HG03060 (cell line): Measurements from ENCODE around the gene PTPN7.
"Not testable (repeated sequence)": the region's sequence is repeated elsewhere in the genome, so short reads cannot be mapped to it uniquely, and the experiment has no call there.

ENCODE experiments used
- ATAC-seq: cut with Tn5 transposase; IDR thresholded peaks from one replicate; pipeline ENCODE4 v1.9.1; 2021; ENCODE audit warnings: low read depth, moderate number of reproducible peaks; ENCODE audit not compliant: unreplicated experiment

Gene PTPN7

GRCh38 chr1:202189918-202190715, 29.7 kb upstream of the PTPN7 start:
- no peak for ATAC-seq

- ATAC-seq, result no peak
Measured at GRCh38 chr1:202189001-202189790, 28.8 kb upstream of the PTPN7 start.

- no peak for ATAC-seq
Measured at GRCh38 chr1:202187697-202188407, 27.4 kb upstream of the PTPN7 start.

- ATAC-seq, result no peak
Measured at GRCh38 chr1:202187041-202187671, 26.8 kb upstream of the PTPN7 start.

GRCh38 chr1:202186327-202186726, 25.9 kb upstream of the PTPN7 start:
- ATAC-seq, result no peak

- ATAC-seq, result no peak
Measured at GRCh38 chr1:202184750-202185460, 24.5 kb upstream of the PTPN7 start.

GRCh38 chr1:202182040-202182877, 21.9 kb upstream of the PTPN7 start:
- ATAC-seq, result no peak

- no peak for ATAC-seq
Measured at GRCh38 chr1:202181586-202181985, 21.2 kb upstream of the PTPN7 start.

GRCh38 chr1:202180751-202181139, 20.3 kb upstream of the PTPN7 start:
- ATAC-seq, result not testable (repeated sequence)

- ATAC-seq, result no peak
Measured at GRCh38 chr1:202179828-202180750, 19.7 kb upstream of the PTPN7 start.

GRCh38 chr1:202176949-202177927, 16.8 kb upstream of the PTPN7 start:
- no peak for ATAC-seq

GRCh38 chr1:202173993-202174392, 13.6 kb upstream of the PTPN7 start:
- no peak for ATAC-seq

GRCh38 chr1:202172015-202172355, 11.6 kb upstream of the PTPN7 start:
- no peak for ATAC-seq

- no peak for ATAC-seq
Measured at GRCh38 chr1:202171292-202172014, 11.1 kb upstream of the PTPN7 start.

GRCh38 chr1:202170726-202171125, 10.3 kb upstream of the PTPN7 start:
- no peak for ATAC-seq

GRCh38 chr1:202168861-202169260, 8.5 kb upstream of the PTPN7 start:
- no peak for ATAC-seq
